SK-N-SH treated with all-trans-retinoic acid at 6 μM for 48 hours (cell line): ENCODE measurements around the gene ZBTB46.

ENCODE experiments used
- ATAC-seq: fragments of 200-7000 bp; cut with Tn5 transposase; 3 replicates; pipeline ENCODE4 v1.9.1; 2020; ENCODE audit warnings: mild to moderate bottlenecking, moderate library complexity
- ARNTL ChIP-seq: fragments of 450-650 bp; formaldehyde crosslinking; IDR thresholded peaks from 2 replicates; pipeline ENCODE4 v1.5.0; 2020; ENCODE audit warnings: low read depth, mild to moderate bottlenecking, moderate library complexity, borderline replicate concordance
- BACH2 ChIP-seq: fragments of 250-450 bp; sonication (Bioruptor Pico); IDR thresholded peaks from 2 replicates; pipeline ENCODE4 v1.9.0; 2021; ENCODE audit warnings: mild to moderate bottlenecking, borderline replicate concordance
- CREB5 ChIP-seq: fragments of 250-450 bp; sonication (Bioruptor Pico); IDR thresholded peaks from 2 replicates; pipeline ENCODE4 v1.5.1; 2020; ENCODE audit warnings: low read depth, mild to moderate bottlenecking, moderate library complexity
- CSDC2 ChIP-seq: fragments of 250-450 bp; sonication (Bioruptor Pico); IDR thresholded peaks from 2 replicates; pipeline ENCODE4 v1.5.0; 2020; ENCODE audit warnings: mild to moderate bottlenecking, moderate library complexity
- ESRRG ChIP-seq: fragments of 250-450 bp; sonication (Bioruptor Pico); IDR thresholded peaks from 2 replicates; pipeline ENCODE4 v1.6.1; 2021; ENCODE audit warnings: mild to moderate bottlenecking
- ISL1 ChIP-seq: fragments of 250-450 bp; sonication (Bioruptor Pico); IDR thresholded peaks from 2 replicates; pipeline ENCODE4 v2.1.2; 2022; ENCODE audit warnings: mild to moderate bottlenecking, moderate library complexity
- OSR1 ChIP-seq: fragments of 250-450 bp; sonication (Bioruptor Pico); IDR thresholded peaks from 2 replicates; pipeline ENCODE4 v1.8.0; 2022; ENCODE audit warnings: moderate library complexity, mild to moderate bottlenecking, inconsistent platforms
- POU6F1 ChIP-seq: fragments of 250-450 bp; sonication (Bioruptor Pico); IDR thresholded peaks from 2 replicates; pipeline ENCODE4 v1.8.0; 2021; ENCODE audit warnings: low read depth, mild to moderate bottlenecking, moderate library complexity, borderline replicate concordance
- RARB ChIP-seq: fragments of 250-450 bp; sonication (Bioruptor Pico); IDR thresholded peaks from 2 replicates; pipeline ENCODE4 v1.8.0; 2021; ENCODE audit warnings: mild to moderate bottlenecking, moderate library complexity
- SNAI2 ChIP-seq: fragments of 250-450 bp; sonication (Bioruptor Pico); IDR thresholded peaks from 2 replicates; pipeline ENCODE4 v1.5.0; 2020; ENCODE audit warnings: mild to moderate bottlenecking, moderate library complexity
- TCF4 ChIP-seq: fragments of 250-450 bp; sonication (Bioruptor Pico); IDR thresholded peaks from 2 replicates; pipeline ENCODE4 v1.8.0; 2021; ENCODE audit warnings: mild to moderate bottlenecking, moderate library complexity, borderline replicate concordance
- TOX ChIP-seq: fragments of 250-450 bp; sonication (Bioruptor Pico); IDR thresholded peaks from 2 replicates; pipeline ENCODE4 v1.8.0; 2021; ENCODE audit warnings: mild to moderate bottlenecking, moderate library complexity, borderline replicate concordance
- ZC3H10 ChIP-seq: fragments of 250-450 bp; sonication (Bioruptor Pico); IDR thresholded peaks from 2 replicates; pipeline ENCODE4 v1.5.1; 2021; ENCODE audit warnings: mild to moderate bottlenecking, moderate library complexity
- ZFP3 ChIP-seq: fragments of 250-450 bp; sonication (Bioruptor Pico); IDR thresholded peaks from 2 replicates; pipeline ENCODE4 v1.5.0; 2020; ENCODE audit warnings: mild to moderate bottlenecking, moderate library complexity
- ZNF565 ChIP-seq: fragments of 450-650 bp; formaldehyde crosslinking; conservative IDR thresholded peaks from 2 replicates; pipeline ENCODE4 v1.5.0; 2020; ENCODE audit warnings: low read depth, mild to moderate bottlenecking, moderate library complexity
- ZNF8 ChIP-seq: fragments of 450-650 bp; formaldehyde crosslinking; IDR thresholded peaks from 2 replicates; pipeline ENCODE4 v1.5.0; 2020; ENCODE audit warnings: mild to moderate bottlenecking, moderate library complexity
- TF ChIP-seq, protein P1 (sequence below): fragments of 250-450 bp; sonication (Bioruptor Pico); IDR thresholded peaks from 2 replicates; pipeline ENCODE4 v1.8.0; 2020; ENCODE audit warnings: mild to moderate bottlenecking, moderate library complexity, borderline replicate concordance
- TF ChIP-seq, protein P2 (sequence below): fragments of 250-450 bp; sonication (Bioruptor Pico); IDR thresholded peaks from 2 replicates; pipeline ENCODE4 v1.5.0; 2020; ENCODE audit warnings: mild to moderate bottlenecking, moderate library complexity
- TF ChIP-seq, protein P3 (sequence below): fragments of 250-450 bp; sonication (Bioruptor Pico); IDR thresholded peaks from 2 replicates; pipeline ENCODE4 v1.5.1; 2021; ENCODE audit warnings: mild to moderate bottlenecking, moderate library complexity

Gene ZBTB46

GRCh38 chr20:63787302-63787701 is 43.8 kb downstream of the ZBTB46 start:
- ATAC-seq, result no peak
- no peak for TF ChIP-seq TOX (CRISPR knock-in tag)
- TF ChIP-seq ZNF8 (CRISPR knock-in tag), result no peak
- TF ChIP-seq RARB, result no peak
- TF ChIP-seq ZNF565 (CRISPR knock-in tag), result no peak
- TF ChIP-seq CREB5 (CRISPR knock-in tag), result no peak
- TF ChIP-seq, protein P1, sequence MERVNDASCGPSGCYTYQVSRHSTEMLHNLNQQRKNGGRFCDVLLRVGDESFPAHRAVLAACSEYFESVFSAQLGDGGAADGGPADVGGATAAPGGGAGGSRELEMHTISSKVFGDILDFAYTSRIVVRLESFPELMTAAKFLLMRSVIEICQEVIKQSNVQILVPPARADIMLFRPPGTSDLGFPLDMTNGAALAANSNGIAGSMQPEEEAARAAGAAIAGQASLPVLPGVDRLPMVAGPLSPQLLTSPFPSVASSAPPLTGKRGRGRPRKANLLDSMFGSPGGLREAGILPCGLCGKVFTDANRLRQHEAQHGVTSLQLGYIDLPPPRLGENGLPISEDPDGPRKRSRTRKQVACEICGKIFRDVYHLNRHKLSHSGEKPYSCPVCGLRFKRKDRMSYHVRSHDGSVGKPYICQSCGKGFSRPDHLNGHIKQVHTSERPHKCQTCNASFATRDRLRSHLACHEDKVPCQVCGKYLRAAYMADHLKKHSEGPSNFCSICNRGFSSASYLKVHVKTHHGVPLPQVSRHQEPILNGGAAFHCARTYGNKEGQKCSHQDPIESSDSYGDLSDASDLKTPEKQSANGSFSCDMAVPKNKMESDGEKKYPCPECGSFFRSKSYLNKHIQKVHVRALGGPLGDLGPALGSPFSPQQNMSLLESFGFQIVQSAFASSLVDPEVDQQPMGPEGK (CRISPR knock-in tag), result no peak
- TF ChIP-seq POU6F1 (CRISPR knock-in tag), result no peak
- TF ChIP-seq, protein P2, sequence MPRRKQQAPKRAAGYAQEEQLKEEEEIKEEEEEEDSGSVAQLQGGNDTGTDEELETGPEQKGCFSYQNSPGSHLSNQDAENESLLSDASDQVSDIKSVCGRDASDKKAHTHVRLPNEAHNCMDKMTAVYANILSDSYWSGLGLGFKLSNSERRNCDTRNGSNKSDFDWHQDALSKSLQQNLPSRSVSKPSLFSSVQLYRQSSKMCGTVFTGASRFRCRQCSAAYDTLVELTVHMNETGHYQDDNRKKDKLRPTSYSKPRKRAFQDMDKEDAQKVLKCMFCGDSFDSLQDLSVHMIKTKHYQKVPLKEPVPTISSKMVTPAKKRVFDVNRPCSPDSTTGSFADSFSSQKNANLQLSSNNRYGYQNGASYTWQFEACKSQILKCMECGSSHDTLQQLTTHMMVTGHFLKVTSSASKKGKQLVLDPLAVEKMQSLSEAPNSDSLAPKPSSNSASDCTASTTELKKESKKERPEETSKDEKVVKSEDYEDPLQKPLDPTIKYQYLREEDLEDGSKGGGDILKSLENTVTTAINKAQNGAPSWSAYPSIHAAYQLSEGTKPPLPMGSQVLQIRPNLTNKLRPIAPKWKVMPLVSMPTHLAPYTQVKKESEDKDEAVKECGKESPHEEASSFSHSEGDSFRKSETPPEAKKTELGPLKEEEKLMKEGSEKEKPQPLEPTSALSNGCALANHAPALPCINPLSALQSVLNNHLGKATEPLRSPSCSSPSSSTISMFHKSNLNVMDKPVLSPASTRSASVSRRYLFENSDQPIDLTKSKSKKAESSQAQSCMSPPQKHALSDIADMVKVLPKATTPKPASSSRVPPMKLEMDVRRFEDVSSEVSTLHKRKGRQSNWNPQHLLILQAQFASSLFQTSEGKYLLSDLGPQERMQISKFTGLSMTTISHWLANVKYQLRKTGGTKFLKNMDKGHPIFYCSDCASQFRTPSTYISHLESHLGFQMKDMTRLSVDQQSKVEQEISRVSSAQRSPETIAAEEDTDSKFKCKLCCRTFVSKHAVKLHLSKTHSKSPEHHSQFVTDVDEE (CRISPR knock-in tag), result no peak

DNA sequence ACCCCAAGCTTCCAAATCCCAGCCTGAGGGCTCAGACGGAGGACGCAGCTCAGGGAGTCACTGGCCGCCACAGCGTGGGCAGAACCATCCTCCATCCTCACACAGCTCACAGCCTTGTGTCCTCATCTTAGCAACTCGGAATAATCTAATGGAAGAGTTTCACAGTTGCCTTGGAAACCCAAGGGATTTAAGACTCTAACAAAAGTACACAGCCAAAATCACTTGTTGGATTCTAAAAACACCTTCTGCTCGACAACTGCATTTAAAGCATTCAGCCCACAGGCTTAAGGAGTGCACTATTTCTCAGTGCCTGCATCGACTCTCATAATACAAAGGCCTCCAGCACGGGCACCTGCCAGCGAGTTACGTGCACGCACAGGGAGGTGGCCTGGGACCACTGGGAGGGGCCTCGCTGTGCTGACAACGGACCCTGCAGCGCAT is 45.4 kb downstream of the ZBTB46 start:
- TF ChIP-seq CSDC2 (CRISPR knock-in tag) (no peak), ARNTL (CRISPR knock-in tag) (no peak), ZNF565 (CRISPR knock-in tag) (no peak), ZNF8 (CRISPR knock-in tag) (no peak), CREB5 (CRISPR knock-in tag) (no peak), ISL1 (CRISPR knock-in tag) (no peak), ZC3H10 (CRISPR knock-in tag) (no peak), TCF4 (CRISPR knock-in tag) (no peak), BACH2 (CRISPR knock-in tag) (no peak)
- TF ChIP-seq, protein P3, sequence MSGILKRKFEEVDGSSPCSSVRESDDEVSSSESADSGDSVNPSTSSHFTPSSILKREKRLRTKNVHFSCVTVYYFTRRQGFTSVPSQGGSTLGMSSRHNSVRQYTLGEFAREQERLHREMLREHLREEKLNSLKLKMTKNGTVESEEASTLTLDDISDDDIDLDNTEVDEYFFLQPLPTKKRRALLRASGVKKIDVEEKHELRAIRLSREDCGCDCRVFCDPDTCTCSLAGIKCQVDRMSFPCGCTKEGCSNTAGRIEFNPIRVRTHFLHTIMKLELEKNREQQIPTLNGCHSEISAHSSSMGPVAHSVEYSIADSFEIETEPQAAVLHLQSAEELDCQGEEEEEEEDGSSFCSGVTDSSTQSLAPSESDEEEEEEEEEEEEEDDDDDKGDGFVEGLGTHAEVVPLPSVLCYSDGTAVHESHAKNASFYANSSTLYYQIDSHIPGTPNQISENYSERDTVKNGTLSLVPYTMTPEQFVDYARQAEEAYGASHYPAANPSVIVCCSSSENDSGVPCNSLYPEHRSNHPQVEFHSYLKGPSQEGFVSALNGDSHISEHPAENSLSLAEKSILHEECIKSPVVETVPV, result no peak
- ATAC-seq, result no peak

- ATAC-seq, result no peak
- TF ChIP-seq CSDC2 (CRISPR knock-in tag) (no peak), SNAI2 (no peak), TCF4 (CRISPR knock-in tag) (no peak), TOX (CRISPR knock-in tag) (no peak), OSR1 (CRISPR knock-in tag) (no peak), CREB5 (CRISPR knock-in tag) (no peak), ARNTL (CRISPR knock-in tag) (no peak), ZC3H10 (CRISPR knock-in tag) (no peak), ESRRG (CRISPR knock-in tag) (no peak), ZNF8 (CRISPR knock-in tag) (no peak), BACH2 (CRISPR knock-in tag) (no peak), ZFP3 (CRISPR knock-in tag) (no peak), ISL1 (CRISPR knock-in tag) (no peak)
- TF ChIP-seq, protein P2 (CRISPR knock-in tag), result no peak
- TF ChIP-seq, protein P3, result no peak
Measured at GRCh38 chr20:63783970-63784369, 47.1 kb downstream of the ZBTB46 start.
